ENCODE data around the gene JARID2. TPM values are rescaled to one million over a fixed set of nuclear protein-coding genes. Genes with fewer than 3 reads are reported as not detected.

The JARID2 gene
- total and polyA plus RNA-seq, 10 of the 15 experiments (the other 5 are each of a cell fraction or from before 2014, with no cell fraction given), result 4.2 to 21.6 (median 11.7) TPM

- no peak for TF ChIP-seq ETV6 (conservative IDR thresholded peaks at IDR 0.05 in 1 of 2, IDR thresholded peaks at IDR 0.05 in 1 of 2; ENCODE audit: borderline replicate concordance in 1 of 2, low read depth in 1 of 2)
- no peak for TF ChIP-seq CEBPZ (IDR thresholded peaks at IDR 0.05; ENCODE audit: low read depth, low read length)
- no peak for TF ChIP-seq ZBED1 (IDR thresholded peaks at IDR 0.05; ENCODE audit: borderline replicate concordance)
- TF ChIP-seq RELB (IDR thresholded peaks at IDR 0.05; ENCODE audit: low read depth), result no peak
These were observed 92.6 kb downstream of the JARID2 start (continued) for GRCh38 chr6:15338476-15338875.

GRCh38 chr6:15339081-15339480 is 93.2 kb downstream of the JARID2 start:
- H3K9ac ChIP-seq (ENCODE audit: control insufficient read depth, insufficient read depth, low read length), result no peak overlapping the region
- no peaks in the 10 kb centered on the region for H3K27me3 ChIP-seq (replicated peaks in 1 of 2; ENCODE audit: control insufficient read depth in 2 of 2, insufficient read depth in 2 of 2, low read length in 1 of 2)
- ChIA-PET RAD21 (ENCODE audit: unreplicated experiment) (interaction anchor here (1.6 kb wide), 1 partner anchor 23 kb away, joined by 5 read pairs; no protein-coding TSS in a partner anchor), CTCF (interaction anchor here (0.7 to 1.3 kb wide), 4 partner anchors 12 to 48 kb away, joined by 3 to 6 read pairs (median 4); no protein-coding TSS in a partner anchor), SMC1A (ENCODE audit: uncharacterized antibody, unreplicated experiment) (interaction anchor here (0.7 to 3.3 kb wide), 7 partner anchors 12 to 100 kb away, joined by 3 to 11 read pairs (median 4); no protein-coding TSS in a partner anchor), POLR2A (interaction anchor here (1.3 to 1.7 kb wide), 2 partner anchors 10 to 18 kb away, joined by 3 read pairs; no protein-coding TSS in a partner anchor)
- no peaks in the 10 kb centered on the region for H3K9me3 ChIP-seq (replicated peaks; ENCODE audit: control insufficient read depth, insufficient read depth, low read length)
- ATAC-seq (no peak), DNase-seq (ENCODE audit: low read depth, low spot score) (no peak), FAIRE-seq (no peak)
- H3K4me3 ChIP-seq, result no peak overlapping the region
- no peaks in the 10 kb centered on the region for H4K20me1 ChIP-seq (ENCODE audit: control insufficient read depth, insufficient read depth)
- 100% methylated on average over 4 of the region's 4 CpGs for WGBS (ENCODE audit: insufficient coverage, insufficient replicate concordance, low lambda C conversion rate, missing lambda C conversion rate)
- in situ Hi-C loops (cut with MboI), result no loop called here
- no TSS peak for BruUV-seq (replicated peaks)
- H3K4me1 ChIP-seq (ENCODE audit: control insufficient read depth, insufficient read depth, low read length), result peaks cover 65% of the 10 kb centered on the region
- no peak overlapping the region for H2AFZ ChIP-seq (ENCODE audit: control insufficient read depth, low read depth, low read length)
- intact Hi-C loops (cut with micrococcal nuclease; ENCODE audit: unreplicated experiment), result no loop called here
- peaks cover 95% of the 10 kb centered on the region for H3K79me2 ChIP-seq (ENCODE audit: control insufficient read depth, insufficient read depth, low read length)
- no peak overlapping the region for H3K4me2 ChIP-seq (ENCODE audit: control insufficient read depth, insufficient read depth)
- no peak overlapping the region for H3K27ac ChIP-seq (ENCODE audit: control insufficient read depth, insufficient read depth)
- H3K36me3 ChIP-seq (ENCODE audit: control insufficient read depth in 2 of 2, insufficient read depth in 2 of 2, low read length in 1 of 2), result no peaks in the 10 kb centered on the region; a peak in 1 of 4 replicates
- no peak for TF ChIP-seq ZNF24 (IDR thresholded peaks at IDR 0.05)
- no peak for TF ChIP-seq E2F8 (IDR thresholded peaks at IDR 0.05; ENCODE audit: low read depth, partially characterized antibody)
- no peak for TF ChIP-seq LARP7 (IDR thresholded peaks at IDR 0.05)
- no peak for TF ChIP-seq NR2C1 (IDR thresholded peaks at IDR 0.05)
- TF ChIP-seq ZNF687 (IDR thresholded peaks at IDR 0.05), result no peak
- no peak for TF ChIP-seq MTA2 (IDR thresholded peaks at IDR 0.05; ENCODE audit: low read depth)
